Endodermal cell (in vitro differentiated cells): Measurements from ENCODE around the gene PRG3. TPM values are rescaled to one million over a fixed set of nuclear protein-coding genes. Genes with fewer than 3 reads are reported as not detected.
A peak's percentile ranks its signal among the peaks of the same experiment; 100 is the strongest.

Source experiments
- DNase-seq: peaks from one replicate; pipeline ENCODE4 v3.0.0-alpha.2; 2017
- H3K27ac ChIP-seq: 2 replicates; pipeline ENCODE4 v1.5.1; 2013; ENCODE audit warnings: mild to moderate bottlenecking, low read depth, low read length, moderate library complexity
- H3K27me3 ChIP-seq: 2 replicates; pipeline ENCODE4 v1.6.1; 2013; ENCODE audit warnings: mild to moderate bottlenecking, low read length, moderate library complexity; ENCODE audit not compliant: insufficient read depth, control insufficient read depth, poor library complexity, severe bottlenecking
- H3K36me3 ChIP-seq: 2 replicates; pipeline ENCODE4 v1.7.0; 2013; ENCODE audit warnings: mild to moderate bottlenecking, low read length, moderate library complexity; ENCODE audit not compliant: control insufficient read depth, insufficient read depth
- H3K4me1 ChIP-seq: one replicate; pipeline ENCODE4 v1.7.0; 2013; ENCODE audit warnings: low read length; ENCODE audit not compliant: control insufficient read depth, insufficient read depth
- H3K4me3 ChIP-seq: 2 replicates; pipeline ENCODE4 v1.5.1; 2013; ENCODE audit warnings: mild to moderate bottlenecking, low read length, moderate library complexity
- H3K9ac ChIP-seq: 2 replicates; pipeline ENCODE4 v1.6.1; 2013; ENCODE audit warnings: mild to moderate bottlenecking, low read length, moderate library complexity; ENCODE audit not compliant: poor library complexity, severe bottlenecking; ENCODE audit errors: extremely low read depth
- H3K9me3 ChIP-seq: 2 replicates; pipeline ENCODE4 v1.6.1; 2013; ENCODE audit warnings: mild to moderate bottlenecking, low read length, moderate library complexity; ENCODE audit not compliant: control insufficient read depth
- H3K27ac Mint-ChIP-seq: 2 replicates; pipeline ENCODE4 v1.8.0; 2020; ENCODE audit warnings: mixed read lengths
- H3K27me3 Mint-ChIP-seq: 2 replicates; pipeline ENCODE4 v1.8.0; 2021; ENCODE audit warnings: mild to moderate bottlenecking, mixed read lengths; ENCODE audit not compliant: insufficient read depth
- H3K36me3 Mint-ChIP-seq: 2 replicates; pipeline ENCODE4 v1.8.0; 2020; ENCODE audit warnings: low read depth, mixed read lengths
- H3K4me1 Mint-ChIP-seq: 2 replicates; pipeline ENCODE4 v1.8.0; 2020; ENCODE audit warnings: mixed read lengths
- H3K4me3 Mint-ChIP-seq: 2 replicates; pipeline ENCODE4 v1.8.0; 2020; ENCODE audit warnings: mild to moderate bottlenecking, moderate library complexity, mixed read lengths
- H3K9me3 Mint-ChIP-seq: 2 replicates; pipeline ENCODE4 v1.8.0; 2020; ENCODE audit warnings: mild to moderate bottlenecking, mixed read lengths
- WGBS, 2 experiments: methylation state at CpG; one replicate each; pipeline versions ENCODE4 v1.1.5 to v1.1.7; 2013; ENCODE audit warnings: missing lambda C conversion rate in 2 of 2, mixed read lengths in 1 of 2; ENCODE audit not compliant: insufficient coverage in 1 of 2, insufficient read length in 1 of 2; 5-methylcytosine and 5-hydroxymethylcytosine counted together
- total RNA-seq, 2 donors: library from RNA; stranded (reverse); fragmentation: NEBNext Ultra II Directional in 1 of 2; extraction: Animal tissue kit (Norgen Biotek cat#: 25700) in 1 of 2; gene quantifications; 2 replicates in 1 of 2; 3 replicates in 1 of 2; pipeline ENCODE4 v1.2.1, GENCODE V29; 2021
- TF ChIP-seq, protein P1 (sequence below): fragments of 200-600 bp; sonication (generic); conservative IDR thresholded peaks from 2 replicates; pipeline ENCODE4 v1.5.0; 2021; ENCODE audit warnings: antibody characterized with exemption, mild to moderate bottlenecking

Gene PRG3
- total RNA-seq, 2 donors from 2014 or later, result not detected

DNA sequence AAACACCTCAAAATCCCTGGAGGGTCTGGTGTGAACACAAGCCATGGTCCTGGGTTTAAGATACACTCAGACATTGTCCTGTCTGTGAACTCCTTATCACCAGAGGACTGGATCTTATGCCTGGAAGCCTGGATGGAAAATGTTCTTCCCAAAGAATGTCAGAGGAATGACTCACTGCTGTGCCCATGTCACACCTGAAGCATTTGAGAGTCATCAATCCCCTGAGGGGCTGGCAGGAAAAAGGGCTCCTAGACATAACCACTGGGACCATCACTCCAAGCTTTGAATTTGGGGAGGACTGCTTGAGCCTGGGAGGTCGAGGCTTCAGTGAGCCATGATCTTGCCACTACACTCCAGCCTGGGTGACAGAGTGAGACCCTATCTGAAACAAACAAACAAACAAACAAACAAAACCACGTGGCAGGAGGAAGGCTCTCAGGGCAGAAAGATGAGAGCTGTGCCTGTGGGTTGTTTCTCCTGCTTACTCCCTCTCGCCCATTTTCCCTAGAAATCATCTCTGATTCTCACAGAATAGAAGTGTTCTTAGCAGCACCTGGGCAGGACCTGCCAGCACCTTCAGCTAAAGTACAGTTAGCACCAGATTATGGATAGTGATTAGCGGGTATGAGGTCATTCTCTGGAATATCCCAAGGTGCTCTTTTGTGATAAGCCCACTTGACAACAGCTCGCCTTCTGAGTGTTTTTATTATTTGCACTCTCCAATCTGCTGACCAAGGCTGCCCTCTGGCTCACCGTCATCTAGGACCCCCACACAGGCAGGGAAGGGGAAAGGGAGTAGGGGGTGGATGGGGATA lies 21.4 kb upstream of the PRG3 start:
- Mint-ChIP-seq H3K27me3 (no peaks in the 10 kb centered on the region), H3K36me3 (peaks cover under 1% of the 10 kb centered on the region), H3K4me1 (peaks cover 7% of the 10 kb centered on the region), H3K27ac (no peak overlapping the region), H3K4me3 (no peak overlapping the region), H3K9me3 (no peaks in the 10 kb centered on the region)
- no peak overlapping the region for H3K27ac ChIP-seq
- TF ChIP-seq, protein P1, sequence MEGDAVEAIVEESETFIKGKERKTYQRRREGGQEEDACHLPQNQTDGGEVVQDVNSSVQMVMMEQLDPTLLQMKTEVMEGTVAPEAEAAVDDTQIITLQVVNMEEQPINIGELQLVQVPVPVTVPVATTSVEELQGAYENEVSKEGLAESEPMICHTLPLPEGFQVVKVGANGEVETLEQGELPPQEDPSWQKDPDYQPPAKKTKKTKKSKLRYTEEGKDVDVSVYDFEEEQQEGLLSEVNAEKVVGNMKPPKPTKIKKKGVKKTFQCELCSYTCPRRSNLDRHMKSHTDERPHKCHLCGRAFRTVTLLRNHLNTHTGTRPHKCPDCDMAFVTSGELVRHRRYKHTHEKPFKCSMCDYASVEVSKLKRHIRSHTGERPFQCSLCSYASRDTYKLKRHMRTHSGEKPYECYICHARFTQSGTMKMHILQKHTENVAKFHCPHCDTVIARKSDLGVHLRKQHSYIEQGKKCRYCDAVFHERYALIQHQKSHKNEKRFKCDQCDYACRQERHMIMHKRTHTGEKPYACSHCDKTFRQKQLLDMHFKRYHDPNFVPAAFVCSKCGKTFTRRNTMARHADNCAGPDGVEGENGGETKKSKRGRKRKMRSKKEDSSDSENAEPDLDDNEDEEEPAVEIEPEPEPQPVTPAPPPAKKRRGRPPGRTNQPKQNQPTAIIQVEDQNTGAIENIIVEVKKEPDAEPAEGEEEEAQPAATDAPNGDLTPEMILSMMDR, result no peak
- H3K4me1 ChIP-seq, result no peaks in the 10 kb centered on the region
- H3K9ac ChIP-seq, result no peak overlapping the region
- peaks cover 22% of the 10 kb centered on the region for H3K27me3 ChIP-seq
- H3K9me3 ChIP-seq, result no peaks in the 10 kb centered on the region
- WGBS, 2 experiments, result 62 to 63% methylated on average over 2 to 6 of the region's 6 CpGs
- no peak overlapping the region for H3K4me3 ChIP-seq
- no peaks in the 10 kb centered on the region for H3K36me3 ChIP-seq
- DNase-seq, result peak; percentile 58

DNA sequence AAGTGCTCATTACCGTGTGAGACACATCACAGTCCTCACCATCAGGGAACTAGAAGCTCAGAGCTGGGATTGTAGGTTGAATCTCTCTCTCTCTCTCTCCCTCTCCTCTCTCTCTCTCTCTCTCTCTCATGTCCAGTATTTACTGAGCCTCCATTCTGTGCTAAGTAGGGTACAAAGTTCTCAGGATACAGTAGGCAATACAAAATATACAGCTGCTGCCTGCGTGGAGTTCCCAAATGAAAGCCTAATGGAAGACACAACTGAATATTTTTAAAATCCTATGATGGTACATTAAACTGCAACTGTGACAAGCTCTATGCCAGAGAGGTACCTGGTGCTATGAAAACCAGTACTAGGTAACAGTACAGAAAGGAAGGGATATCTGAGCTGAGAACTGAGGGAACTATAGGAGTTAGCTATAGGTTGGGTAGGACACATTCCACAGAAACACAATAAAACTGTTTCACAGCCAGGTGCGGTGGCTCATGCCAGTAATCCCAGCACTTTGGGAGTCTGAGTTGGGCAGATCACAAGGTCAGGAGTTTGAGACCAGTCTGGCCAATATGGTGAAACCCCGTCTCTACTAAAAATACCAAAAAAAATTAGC lies 19.1 kb upstream of the PRG3 start:
- Histone ChIP-seq H3K36me3 (no peaks in the 10 kb centered on the region), H3K27ac (no peak overlapping the region), H3K9me3 (no peaks in the 10 kb centered on the region), H3K4me1 (no peaks in the 10 kb centered on the region), H3K27me3 (peaks cover 43% of the 10 kb centered on the region), H3K9ac (no peak overlapping the region), H3K4me3 (no peak overlapping the region)
- H3K4me3 Mint-ChIP-seq, result no peak overlapping the region
- H3K27ac Mint-ChIP-seq, result no peak overlapping the region
- no peaks in the 10 kb centered on the region for H3K36me3 Mint-ChIP-seq
- DNase-seq, result no peak
- H3K4me1 Mint-ChIP-seq, result peaks cover 7% of the 10 kb centered on the region
- H3K27me3 Mint-ChIP-seq, result no peaks in the 10 kb centered on the region
- TF ChIP-seq, protein P1, result no peak
- WGBS, 2 experiments, result 85 to 95% methylated on average over 3 to 4 of the region's 4 CpGs
- H3K9me3 Mint-ChIP-seq, result no peaks in the 10 kb centered on the region

DNA sequence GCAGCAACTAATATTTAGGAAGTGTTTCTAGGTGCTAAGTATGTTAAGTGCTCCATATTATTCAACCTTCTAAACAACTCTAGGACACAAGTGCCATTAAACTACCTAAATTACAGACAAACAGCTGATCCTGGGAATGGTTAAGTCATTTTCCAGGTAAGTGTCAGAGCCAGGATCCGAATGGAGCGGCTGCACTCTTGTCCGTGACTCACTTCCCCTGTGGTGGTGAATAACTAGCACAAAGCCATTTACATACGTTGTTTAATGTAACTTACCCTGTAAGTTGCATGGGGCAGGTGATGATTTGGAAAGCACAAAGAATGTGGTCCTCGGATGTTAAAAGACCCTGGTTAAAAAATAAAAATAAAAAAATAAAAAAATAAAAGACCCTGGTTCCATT lies 18.3 kb upstream of the PRG3 start:
- Mint-ChIP-seq H3K9me3 (no peaks in the 10 kb centered on the region), H3K4me1 (peaks cover 7% of the 10 kb centered on the region), H3K4me3 (no peak overlapping the region), H3K27me3 (peaks cover 6% of the 10 kb centered on the region), H3K36me3 (no peaks in the 10 kb centered on the region), H3K27ac (no peak overlapping the region)
- Histone ChIP-seq H3K9ac (no peak overlapping the region), H3K27me3 (peaks cover 51% of the 10 kb centered on the region), H3K9me3 (no peaks in the 10 kb centered on the region), H3K36me3 (no peaks in the 10 kb centered on the region), H3K4me3 (no peak overlapping the region), H3K4me1 (no peaks in the 10 kb centered on the region), H3K27ac (no peak overlapping the region)
- DNase-seq, result no peak
- WGBS, 2 experiments, result 77% methylated on average over 4 of the region's 5 CpGs; no CpG with 5 or more reads in 1 of the 2 experiments
- TF ChIP-seq, protein P1, result no peak
